ENCODE data around the gene ZNF747.

The ZNF747 gene

GRCh38 chr16:30528799-30529457 lies 5.7 kb downstream of the ZNF747 start:
- no peak for TF ChIP-seq CTCF (IDR thresholded peaks at IDR 0.05; ENCODE audit: low read depth, low read length)
- DNase-seq (ENCODE audit: extremely low read depth, low read depth) = no peak

- DNase-seq (ENCODE audit: extremely low read depth, low read depth) = no peak
- no peak for TF ChIP-seq CTCF (IDR thresholded peaks at IDR 0.05; ENCODE audit: low read depth, low read length)
These were observed 7.0 kb downstream of the ZNF747 start for GRCh38 chr16:30527635-30528178.

GRCh38 chr16:30526823-30527634 lies 7.6 kb downstream of the ZNF747 start:
- DNase-seq (ENCODE audit: extremely low read depth, low read depth) = peak; percentile 93
- peak; percentile 13 for TF ChIP-seq CTCF (IDR thresholded peaks at IDR 0.05; ENCODE audit: low read depth, low read length)

- no peak for DNase-seq (ENCODE audit: extremely low read depth, low read depth)
- TF ChIP-seq CTCF (IDR thresholded peaks at IDR 0.05; ENCODE audit: low read depth, low read length) = no peak
These were observed 8.4 kb downstream of the ZNF747 start, which contains the start of gene ZNF768 for GRCh38 chr16:30526137-30526822. Gene ZNF768, minus strand, starts transcription at chr16:30526566. Its CDS starts 153 bp downstream, at chr16:30526413.

- TF ChIP-seq CTCF (IDR thresholded peaks at IDR 0.05; ENCODE audit: low read depth, low read length) = no peak
- no peak for DNase-seq (ENCODE audit: extremely low read depth, low read depth)
These were observed 8.9 kb downstream of the ZNF747 start for GRCh38 chr16:30525844-30526136.

- DNase-seq (ENCODE audit: extremely low read depth, low read depth) = no peak
- no peak for TF ChIP-seq CTCF (IDR thresholded peaks at IDR 0.05; ENCODE audit: low read depth, low read length)
These were observed 9.8 kb downstream of the ZNF747 start for GRCh38 chr16:30524575-30525568.

Measured in AG09319 (cell line).